Stomach (tissue), 9 donors: ENCODE measurements around the gene NMRAL1. TPM values are rescaled to one million over a fixed set of nuclear protein-coding genes. Genes with fewer than 3 reads are reported as not detected.

ENCODE experiments used
- DNase-seq, 2 donors: peaks; one replicate each; pipeline versions ENCODE4 v3.0.0 to v3.0.0-alpha.2; 2013 to 2019
- H3K27ac ChIP-seq, 5 donors: fragments of 200-600 bp in 4 of 5; sonication (generic) in 4 of 5; one replicate each; pipeline ENCODE4 v1.5.1; 2013 to 2019; ENCODE audit warnings: mild to moderate bottlenecking in 1 of 5, moderate library complexity in 1 of 5
- H3K27me3 ChIP-seq, 3 donors: fragments of 200-600 bp; sonication (generic); one replicate each; pipeline ENCODE4 v1.5.1; 2017 to 2019; ENCODE audit warnings: mixed run types in 1 of 3
- H3K36me3 ChIP-seq, 4 donors: fragments of 200-600 bp; sonication (generic); 1 replicate in 3 of 4; 2 replicates in 1 of 4; pipeline ENCODE4 v1.5.1; 2016 to 2019
- H3K4me1 ChIP-seq, 4 donors: fragments of 200-600 bp; sonication (generic); one replicate each; pipeline ENCODE4 v1.5.1; 2016 to 2019
- H3K4me3 ChIP-seq, 4 donors: fragments of 200-600 bp; sonication (generic) in 3 of 4; one replicate each; pipeline ENCODE4 v1.5.1; 2016 to 2019; ENCODE audit warnings: mild to moderate bottlenecking in 1 of 4
- H3K9me3 ChIP-seq, 4 donors: fragments of 200-600 bp; sonication (generic); one replicate each; pipeline ENCODE4 v1.5.1; 2016 to 2019
- EP300 ChIP-seq: sonication (generic); formaldehyde crosslinking; IDR thresholded peaks from one replicate; pipeline ENCODE4 v1.6.1; 2017; ENCODE audit warnings: antibody characterized with exemption
- POLR2A ChIP-seq, 4 donors: fragments of 450-650 bp; IDR thresholded peaks; one replicate each; pipeline ENCODE4 v1.6.1; 2016; ENCODE audit warnings: antibody characterized with exemption in 4 of 4, control low read depth in 2 of 4, mild to moderate bottlenecking in 1 of 4, moderate library complexity in 1 of 4
- POLR2AphosphoS5 ChIP-seq, 3 donors: sonication (generic); formaldehyde crosslinking; IDR thresholded peaks; one replicate each; pipeline ENCODE4 v1.6.1; 2016; ENCODE audit warnings: antibody characterized with exemption in 3 of 3
- WGBS, 5 donors: extraction: QIAGEN DNeasy Blood & Tissue Kit in 3 of 5; methylation state at CpG; one replicate each; pipeline versions ENCODE4 v1.1.5 to v1.1.7; 2013 to 2018; 5-methylcytosine and 5-hydroxymethylcytosine counted together
- intact Hi-C: fragments of 100-400 bp; cut with DNase I; formaldehyde crosslinking; loops from one replicate; pipeline ENCODE4 v1.15.1; 2023; ENCODE audit warnings: low total_unique reads
- polyA plus RNA-seq, 3 donors: library from polyadenylated mRNA; stranded (reverse); fragments of 200-250 nt; gene quantifications; one replicate each; pipeline ENCODE4 v1.2.3, GENCODE V29; 2013
- total RNA-seq, 5 donors: library from RNA; depleted of rRNA; stranded (reverse); fragments of >200 nt; gene quantifications; one replicate each; pipeline versions ENCODE4 v1.1.0 to v1.2.3, GENCODE V29; 2014 to 2016
- TF ChIP-seq, protein P1 (sequence below), 7 experiments: fragments of 450-650 bp in 4 of 7; fragments of 200-600 bp in 3 of 7; sonication (generic) in 3 of 7; IDR thresholded peaks; one replicate each; pipeline ENCODE4 v1.5.1; 2016 to 2019; ENCODE audit warnings: antibody characterized with exemption in 7 of 7, control low read depth in 2 of 7, mild to moderate bottlenecking in 1 of 7
- donor health status: healthy with polysubstance abuse.
- donor health status: Bipolar disorder and iron deficiency.
- donor health status: healthy.

The NMRAL1 gene
- total and polyA plus RNA-seq, 8 donors: 22.8 to 126 (median 79.2) TPM

DNA sequence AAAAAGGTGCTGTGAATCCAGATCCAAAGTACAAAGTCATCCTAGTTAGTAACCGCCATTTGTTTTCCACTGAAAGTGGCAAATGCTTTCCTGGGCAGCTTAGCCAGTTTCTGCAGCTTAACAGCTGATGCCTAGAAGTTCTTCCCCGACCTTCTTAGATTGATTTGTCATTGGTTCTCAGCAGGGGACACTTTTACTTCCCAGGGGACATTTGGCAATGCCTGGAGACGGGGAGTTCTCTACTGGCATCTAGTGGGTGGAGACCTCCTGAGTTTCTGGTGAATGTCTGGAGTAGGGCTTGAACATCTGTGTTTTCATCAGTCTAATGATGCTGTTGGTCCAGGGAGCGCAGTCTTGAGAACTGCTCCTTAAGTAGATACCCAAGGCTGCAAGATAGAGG, 41.2 kb downstream of the NMRAL1 start:
- no peak for DNase-seq
- Histone ChIP-seq H3K27me3 (no peaks in the 10 kb centered on the region), H3K9me3 (no peaks in the 10 kb centered on the region), H3K36me3 (peaks cover 24 to 82% (median 62%) of the 10 kb centered on the region in 4 donors), H3K4me1 (peaks cover 0 to 23% (median 11%) of the 10 kb centered on the region in 4 donors), H3K27ac (peak overlapping the region in 2 of 5 donors; percentile 33 to 62), H3K4me3 (peak overlapping the region in 1 of 4 donors; percentile 11)
- intact Hi-C loops: no loop called here
- WGBS, 5 donors: 85 to 91% (median 88%) methylated on average over 4 of the region's 4 CpGs
- TF ChIP-seq POLR2A (IDR thresholded peaks at IDR 0.05) (no peak), POLR2AphosphoS5 (IDR thresholded peaks at IDR 0.05) (no peak), EP300 (no peak)
- TF ChIP-seq, protein P1, sequence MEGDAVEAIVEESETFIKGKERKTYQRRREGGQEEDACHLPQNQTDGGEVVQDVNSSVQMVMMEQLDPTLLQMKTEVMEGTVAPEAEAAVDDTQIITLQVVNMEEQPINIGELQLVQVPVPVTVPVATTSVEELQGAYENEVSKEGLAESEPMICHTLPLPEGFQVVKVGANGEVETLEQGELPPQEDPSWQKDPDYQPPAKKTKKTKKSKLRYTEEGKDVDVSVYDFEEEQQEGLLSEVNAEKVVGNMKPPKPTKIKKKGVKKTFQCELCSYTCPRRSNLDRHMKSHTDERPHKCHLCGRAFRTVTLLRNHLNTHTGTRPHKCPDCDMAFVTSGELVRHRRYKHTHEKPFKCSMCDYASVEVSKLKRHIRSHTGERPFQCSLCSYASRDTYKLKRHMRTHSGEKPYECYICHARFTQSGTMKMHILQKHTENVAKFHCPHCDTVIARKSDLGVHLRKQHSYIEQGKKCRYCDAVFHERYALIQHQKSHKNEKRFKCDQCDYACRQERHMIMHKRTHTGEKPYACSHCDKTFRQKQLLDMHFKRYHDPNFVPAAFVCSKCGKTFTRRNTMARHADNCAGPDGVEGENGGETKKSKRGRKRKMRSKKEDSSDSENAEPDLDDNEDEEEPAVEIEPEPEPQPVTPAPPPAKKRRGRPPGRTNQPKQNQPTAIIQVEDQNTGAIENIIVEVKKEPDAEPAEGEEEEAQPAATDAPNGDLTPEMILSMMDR (IDR thresholded peaks at IDR 0.05): no peak

DNA sequence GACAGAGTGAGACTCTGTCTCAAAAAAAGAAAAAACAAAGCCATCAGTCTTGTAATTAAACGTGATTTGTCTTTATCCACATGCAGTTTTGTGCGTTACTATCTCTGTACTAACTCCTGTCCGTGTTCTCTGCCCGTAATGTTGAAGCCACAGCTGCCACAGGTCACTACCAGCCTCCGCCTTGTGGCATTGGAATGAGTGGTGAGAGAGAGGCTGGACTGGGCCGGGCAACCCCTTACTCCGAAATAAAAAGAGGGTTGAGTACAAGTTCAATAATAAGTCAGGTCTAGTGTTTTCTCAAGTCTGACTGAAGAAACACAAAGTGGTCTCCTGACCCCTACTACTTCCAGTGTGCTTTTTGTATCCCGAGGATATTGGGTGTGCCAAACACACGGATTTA, 43.4 kb downstream of the NMRAL1 start:
- Histone ChIP-seq H3K4me3 (no peak overlapping the region), H3K36me3 (peaks cover 13 to 60% (median 44%) of the 10 kb centered on the region in 4 donors), H3K9me3 (no peaks in the 10 kb centered on the region), H3K27me3 (no peaks in the 10 kb centered on the region), H3K27ac (no peak overlapping the region), H3K4me1 (peaks cover 15 to 41% (median 31%) of the 10 kb centered on the region in 4 donors)
- DNase-seq: no peak
- TF ChIP-seq POLR2AphosphoS5 (IDR thresholded peaks at IDR 0.05) (no peak), EP300 (no peak), POLR2A (IDR thresholded peaks at IDR 0.05) (no peak)
- TF ChIP-seq, protein P1 (IDR thresholded peaks at IDR 0.05): no peak
- WGBS, 5 donors: 87 to 93% (median 88%) methylated on average over 9 of the region's 9 CpGs
- intact Hi-C loops: no loop called here

DNA sequence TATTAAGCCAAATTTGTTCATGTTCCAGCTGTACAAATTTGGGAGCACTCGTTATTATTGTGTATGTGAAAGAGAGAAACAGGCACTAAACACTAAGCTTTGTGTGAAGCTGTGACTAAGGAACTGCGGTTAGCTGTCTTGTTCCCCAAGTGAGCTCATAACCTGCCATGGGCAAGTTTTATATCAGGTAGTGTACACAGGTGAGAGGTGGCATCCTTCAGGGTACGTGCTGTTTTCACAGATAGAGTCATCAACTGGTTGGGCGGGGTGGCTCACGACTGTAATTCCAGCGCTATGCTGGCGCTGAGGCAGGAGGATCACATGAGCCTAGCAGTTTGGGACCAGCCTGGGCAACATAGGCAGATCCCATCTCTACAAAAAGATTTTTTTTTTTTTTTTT, 45.9 kb downstream of the NMRAL1 start:
- Histone ChIP-seq H3K4me3 (no peak overlapping the region), H3K9me3 (no peaks in the 10 kb centered on the region), H3K27ac (no peak overlapping the region), H3K27me3 (no peaks in the 10 kb centered on the region), H3K4me1 (peaks cover 19 to 33% (median 24%) of the 10 kb centered on the region in 4 donors), H3K36me3 (peaks cover 6 to 35% (median 29%) of the 10 kb centered on the region in 4 donors)
- TF ChIP-seq POLR2AphosphoS5 (IDR thresholded peaks at IDR 0.05): no peak
- TF ChIP-seq POLR2A (IDR thresholded peaks at IDR 0.05): no peak
- TF ChIP-seq EP300: no peak
- TF ChIP-seq, protein P1 (IDR thresholded peaks at IDR 0.05): no peak
- WGBS, 5 donors: 85 to 92% (median 87%) methylated on average over 7 of the region's 7 CpGs
- intact Hi-C loops: no loop called here
- no peak for DNase-seq

DNA sequence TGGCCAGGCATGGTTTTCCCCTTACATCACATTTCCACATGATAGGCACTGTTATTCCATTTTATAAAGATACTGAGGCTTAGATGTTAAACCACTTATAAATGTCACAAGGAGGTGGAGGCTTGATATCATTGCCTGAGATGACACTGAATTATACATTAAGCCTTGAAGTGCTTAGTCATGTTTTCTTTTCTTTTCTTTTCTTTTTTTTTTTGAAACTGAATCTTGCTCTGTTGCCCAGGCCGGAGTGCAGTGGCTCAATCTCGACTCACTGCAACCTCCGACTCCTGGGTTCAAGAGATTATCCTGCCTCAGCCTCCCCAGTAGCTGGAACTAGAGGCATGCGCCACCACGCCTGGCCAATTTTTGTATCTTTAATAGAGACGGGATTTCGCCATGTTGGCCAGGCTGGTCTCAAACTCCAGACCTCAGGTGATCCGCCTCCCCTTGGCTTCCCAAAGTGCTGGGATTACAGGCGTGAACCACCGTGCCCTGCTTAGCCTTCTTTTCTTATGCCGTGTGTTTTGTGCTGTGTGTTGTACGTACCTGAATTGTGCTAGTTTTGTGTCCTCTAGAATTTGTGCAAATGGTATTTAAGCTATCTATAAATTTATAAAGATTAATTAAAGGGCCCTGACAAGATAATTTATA, 47.6 kb downstream of the NMRAL1 start:
- intact Hi-C loops: no loop called here
- TF ChIP-seq POLR2A (IDR thresholded peaks at IDR 0.05) (no peak), POLR2AphosphoS5 (IDR thresholded peaks at IDR 0.05) (no peak), EP300 (no peak)
- TF ChIP-seq, protein P1 (IDR thresholded peaks at IDR 0.05): no peak
- Histone ChIP-seq H3K9me3 (no peaks in the 10 kb centered on the region), H3K4me1 (peaks cover 19 to 33% (median 22%) of the 10 kb centered on the region in 4 donors), H3K36me3 (peaks cover 4 to 23% (median 21%) of the 10 kb centered on the region in 4 donors), H3K4me3 (peak overlapping the region; percentile 89 to 99 (median 96)), H3K27me3 (no peaks in the 10 kb centered on the region), H3K27ac (peak overlapping the region in 2 of 5 donors; percentile 96 to 98)
- DNase-seq: no peak
- 80 to 87% (median 83%) methylated on average over 12 of the region's 12 CpGs for WGBS, 5 donors
